HG03565 (cell line): ENCODE results near the gene TCF12.
"Not testable (repeated sequence)": the region's sequence is repeated elsewhere in the genome, so short reads cannot be mapped to it uniquely, and the experiment has no call there.

Experiments used
- ATAC-seq: cut with Tn5 transposase; IDR thresholded peaks from one replicate; pipeline ENCODE4 v1.9.1; 2021; ENCODE audit warnings: mild to moderate bottlenecking, moderate library complexity; ENCODE audit not compliant: unreplicated experiment

The TCF12 gene

DNA sequence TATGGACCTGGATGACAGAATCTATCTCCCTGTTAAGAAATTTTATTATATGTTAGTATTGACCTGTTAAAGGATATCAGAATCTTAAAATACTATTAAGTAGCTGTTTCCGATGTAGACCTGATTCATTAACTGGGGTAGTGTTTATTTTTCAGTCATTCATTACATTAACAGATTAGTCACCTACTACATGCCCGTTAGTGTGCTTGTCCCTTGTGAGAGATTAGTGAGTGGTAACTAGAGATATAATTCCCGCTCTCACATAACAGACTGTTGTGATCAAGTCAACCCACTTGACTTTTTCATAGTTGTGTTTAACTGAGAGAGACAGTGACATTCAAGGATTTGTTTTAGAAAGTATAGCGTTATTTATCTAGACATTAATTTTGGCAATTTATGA is 166.8 kb downstream of the TCF12 start:
- no peak for ATAC-seq

DNA sequence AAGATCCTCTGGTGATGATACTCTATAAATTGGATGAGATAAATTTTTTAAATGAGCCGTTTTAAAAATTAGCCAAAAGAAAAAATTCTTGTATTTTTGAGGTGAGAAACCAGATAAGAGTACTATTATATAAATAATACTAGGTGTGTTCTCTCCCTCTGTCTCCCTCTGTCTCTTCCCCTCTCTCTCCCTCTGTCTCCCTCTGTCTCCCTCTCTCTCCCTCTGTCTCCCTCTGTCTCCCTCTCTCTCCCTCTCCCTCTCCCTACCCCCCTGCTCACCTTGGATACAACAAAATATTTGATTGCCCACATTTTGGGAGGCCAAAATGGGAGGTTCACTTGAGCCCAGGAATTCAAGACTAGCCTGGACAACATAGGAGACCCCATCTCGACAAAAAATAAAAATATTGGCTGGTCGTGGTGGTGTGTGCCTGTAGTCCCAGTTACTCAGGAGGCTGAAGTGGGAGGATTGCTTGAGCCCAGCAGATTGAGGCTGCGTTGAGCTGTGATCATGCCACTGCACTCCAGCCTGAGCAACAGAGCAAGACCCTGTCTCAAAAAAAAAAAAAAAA is 168.5 kb downstream of the TCF12 start:
- ATAC-seq = no peak

DNA sequence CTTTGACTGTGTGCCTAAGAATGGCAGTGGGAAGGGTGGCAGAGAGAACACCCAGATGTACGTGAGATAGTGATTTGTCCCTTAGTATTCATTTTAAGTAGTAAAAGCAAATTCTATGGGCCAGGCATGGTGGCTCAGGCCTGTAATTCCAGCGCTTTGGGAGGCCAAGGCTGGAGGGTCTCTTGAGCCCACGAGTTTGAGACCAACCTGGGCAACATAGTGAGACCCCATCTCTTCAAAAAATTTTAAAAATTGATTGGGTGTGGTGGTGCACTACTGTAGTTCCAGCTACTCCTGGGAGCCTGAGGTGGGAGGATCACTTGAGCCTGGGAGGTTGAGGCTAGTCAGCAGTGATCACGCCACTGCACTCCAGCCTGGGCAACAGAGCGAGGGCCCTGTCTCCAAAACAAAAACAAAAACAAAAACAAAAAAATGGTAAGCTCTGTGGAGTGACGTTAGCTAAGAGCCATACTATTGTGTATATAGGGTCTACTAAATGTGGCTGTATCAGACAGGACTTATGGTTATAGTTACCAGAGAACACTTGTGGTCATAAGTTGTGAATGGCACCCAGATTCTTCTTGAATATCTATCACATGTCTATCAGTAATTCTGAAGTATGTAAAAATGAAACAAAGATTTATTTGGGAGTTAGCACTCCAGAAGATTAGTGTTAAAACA is 171.5 kb downstream of the TCF12 start:
- ATAC-seq = no peak

DNA sequence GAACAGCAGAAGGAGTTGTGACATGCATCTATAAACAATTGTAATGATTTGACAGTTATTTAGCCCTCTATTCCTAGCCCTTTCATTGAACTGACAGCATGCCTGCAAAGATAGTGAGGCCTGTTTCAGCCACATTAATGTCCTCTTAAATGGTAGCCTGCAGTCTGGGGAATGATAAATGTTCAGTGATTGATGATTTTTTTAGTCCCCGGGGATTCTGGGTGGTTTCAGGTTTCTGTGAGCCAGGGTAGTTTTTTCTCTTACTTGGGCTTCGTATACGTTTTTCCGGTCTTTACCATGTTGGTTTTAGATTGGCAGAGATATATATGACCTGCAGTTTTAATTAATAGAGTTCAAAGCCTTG is 172.0 kb downstream of the TCF12 start:
- no peak for ATAC-seq

DNA sequence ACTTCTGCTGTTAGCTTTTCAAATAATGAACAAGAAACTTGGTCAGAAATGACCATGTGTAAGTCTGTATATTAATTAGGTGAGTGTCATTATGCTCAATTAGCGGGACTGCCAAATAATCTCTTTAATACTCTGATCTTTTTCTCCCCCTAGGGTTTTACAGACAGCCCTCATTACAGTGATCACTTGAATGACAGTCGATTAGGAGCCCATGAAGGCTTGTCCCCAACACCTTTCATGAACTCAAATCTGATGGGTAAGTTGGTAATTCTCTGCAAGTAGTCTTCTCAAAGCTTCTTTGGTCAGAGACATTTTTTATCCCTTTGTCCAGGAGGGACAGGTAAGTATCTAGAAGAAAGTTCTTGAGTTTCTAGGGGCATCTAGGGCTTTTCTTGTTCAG is 173.2 kb downstream of the TCF12 start:
- ATAC-seq = no peak

DNA sequence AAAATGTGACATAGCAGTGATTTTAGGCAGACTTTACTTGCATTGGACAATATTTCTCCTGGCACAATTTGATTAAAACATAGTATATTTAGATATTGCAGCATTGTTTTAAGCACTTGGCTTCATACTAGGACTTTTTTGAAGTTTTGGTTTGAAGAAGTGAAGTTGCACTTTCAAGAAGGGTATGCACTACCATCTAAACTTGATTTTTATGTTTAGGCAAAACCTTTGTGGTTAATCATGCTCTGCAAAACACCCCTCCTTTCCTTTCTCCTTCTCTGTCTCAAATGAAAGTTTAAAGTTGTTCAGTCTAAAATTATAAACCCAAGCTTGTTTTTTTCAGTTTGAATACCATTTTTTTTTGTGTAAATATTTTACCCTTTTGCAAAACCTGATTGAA is 173.8 kb downstream of the TCF12 start:
- no peak for ATAC-seq

DNA sequence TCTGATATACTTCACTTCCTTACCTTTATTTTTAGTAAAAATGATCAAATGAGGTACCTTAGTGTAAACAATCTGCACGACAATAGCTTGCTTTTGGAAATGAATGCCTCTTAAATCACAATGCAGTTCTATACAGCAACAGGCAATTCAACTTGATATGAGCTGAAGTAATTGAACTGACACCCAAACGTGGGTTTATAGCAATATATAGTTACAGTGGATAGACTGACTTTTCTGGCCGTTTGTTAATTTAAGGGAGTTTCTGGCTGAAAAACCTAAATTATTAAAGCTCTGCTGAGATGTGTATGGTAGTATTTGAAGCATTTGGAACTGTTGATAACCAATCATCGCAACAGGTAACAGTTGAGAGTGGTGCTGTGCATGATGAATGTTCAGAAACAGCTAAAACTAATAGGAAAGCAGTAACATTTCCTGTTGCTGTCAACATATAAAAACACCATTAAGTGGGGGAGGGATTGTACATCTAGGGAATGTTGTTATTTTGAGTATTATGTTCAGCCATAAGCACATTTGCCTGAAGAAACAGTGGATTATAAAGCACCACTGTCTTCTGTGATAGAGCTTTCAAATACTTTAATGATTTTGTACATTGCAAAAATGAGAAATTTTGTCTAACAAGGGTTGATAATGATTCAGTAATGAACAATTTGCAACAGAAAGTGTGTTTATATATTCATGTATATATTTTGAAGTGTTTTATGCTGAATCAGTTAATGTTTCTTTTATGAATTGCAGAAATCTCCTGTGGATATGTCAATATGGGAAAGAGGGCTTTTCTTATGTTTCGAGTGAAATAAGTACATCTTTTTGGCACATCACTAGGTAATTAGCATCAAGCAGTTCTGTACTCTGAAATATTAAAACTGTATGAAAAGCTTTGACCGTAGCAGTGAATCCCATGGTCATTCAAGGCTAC is 176.1 kb downstream of the TCF12 start:
- ATAC-seq = no peak

DNA sequence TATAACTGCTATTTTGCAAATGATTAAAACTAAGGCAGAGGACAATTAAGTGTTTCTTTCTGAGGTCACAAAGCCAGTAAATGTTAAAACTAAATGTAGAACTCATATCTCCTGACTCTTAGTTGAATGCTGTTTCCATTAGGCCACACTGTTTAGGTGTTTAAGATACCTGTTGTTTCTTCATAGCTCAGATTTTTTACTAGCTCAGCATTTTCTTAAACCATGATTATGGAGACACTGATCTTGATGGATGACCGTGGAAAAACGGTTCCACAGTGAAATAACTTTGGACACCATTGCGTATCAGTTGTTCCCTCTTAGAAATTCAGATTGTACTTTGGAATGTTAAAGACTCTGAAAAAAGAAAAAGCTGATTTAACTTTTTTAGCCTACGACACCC is 177.5 kb downstream of the TCF12 start:
- no peak for ATAC-seq

DNA sequence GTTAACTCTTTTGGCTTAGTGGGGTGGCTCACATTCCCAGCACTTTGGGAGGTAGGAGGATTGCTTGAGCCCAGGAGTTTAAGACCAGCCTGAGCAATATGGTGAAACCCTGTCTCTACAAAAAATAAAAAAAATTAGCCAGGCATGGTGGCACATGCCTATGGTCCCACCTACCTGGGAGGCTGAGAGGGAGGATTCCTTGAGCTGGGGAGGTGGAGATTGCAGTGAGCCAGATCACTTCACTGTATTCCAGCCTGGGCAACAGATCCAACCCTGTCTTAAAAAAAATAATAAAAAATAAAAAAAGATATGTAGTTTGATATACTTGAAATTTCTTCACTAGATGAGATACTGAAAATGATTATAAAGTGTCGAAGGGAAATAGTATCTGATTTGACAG is 178.8 kb downstream of the TCF12 start:
- no peak for ATAC-seq

DNA sequence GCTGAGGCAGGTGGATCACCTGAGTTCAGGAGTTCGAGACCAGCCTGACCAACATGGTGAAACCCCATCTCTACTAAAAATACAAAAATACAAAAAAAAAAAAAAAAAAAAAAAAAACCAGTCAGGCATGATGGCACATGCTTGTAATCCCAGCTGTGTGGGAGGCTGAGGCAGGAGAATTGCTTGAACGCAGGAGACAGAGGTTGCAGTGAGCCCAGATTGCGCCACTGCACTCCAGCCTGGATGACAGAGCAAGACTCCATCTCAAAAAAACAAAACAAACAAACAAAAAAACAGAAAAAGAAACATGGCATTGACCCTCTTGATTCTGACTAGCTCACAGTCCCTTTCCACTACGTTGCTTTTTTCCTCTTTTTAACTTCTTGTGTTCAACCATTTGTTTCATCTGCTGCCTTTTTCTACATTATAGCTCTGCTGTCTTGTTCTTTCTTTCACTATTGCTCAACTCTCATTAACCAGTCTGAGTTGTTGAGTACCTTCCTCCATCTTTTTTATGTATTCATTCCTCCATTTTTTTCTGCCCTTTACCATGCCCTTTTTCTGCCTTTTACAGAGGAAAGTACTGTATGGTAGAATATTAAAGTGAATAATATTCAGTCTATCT is 179.6 kb downstream of the TCF12 start:
- not testable (repeated sequence) for ATAC-seq

DNA sequence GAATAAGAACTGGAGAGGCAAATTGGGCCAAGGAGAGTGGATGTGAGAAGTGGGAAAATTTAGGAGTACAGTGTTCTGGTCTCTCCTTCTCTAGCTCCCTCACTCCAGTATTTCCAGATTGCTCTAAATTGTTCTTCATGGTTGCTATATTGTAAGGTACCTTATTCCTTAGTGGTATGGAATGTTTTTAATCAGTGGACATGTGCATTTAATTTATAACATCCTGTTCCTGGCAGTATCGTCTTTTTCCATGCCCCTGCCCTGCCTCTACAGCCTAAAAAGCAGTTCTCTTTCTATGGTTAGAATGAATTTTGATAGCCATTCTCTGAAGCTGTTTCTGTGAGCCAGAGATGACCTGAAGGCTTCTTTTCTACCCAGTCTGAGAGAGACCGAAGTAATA is 180.5 kb downstream of the TCF12 start:
- ATAC-seq = no peak

DNA sequence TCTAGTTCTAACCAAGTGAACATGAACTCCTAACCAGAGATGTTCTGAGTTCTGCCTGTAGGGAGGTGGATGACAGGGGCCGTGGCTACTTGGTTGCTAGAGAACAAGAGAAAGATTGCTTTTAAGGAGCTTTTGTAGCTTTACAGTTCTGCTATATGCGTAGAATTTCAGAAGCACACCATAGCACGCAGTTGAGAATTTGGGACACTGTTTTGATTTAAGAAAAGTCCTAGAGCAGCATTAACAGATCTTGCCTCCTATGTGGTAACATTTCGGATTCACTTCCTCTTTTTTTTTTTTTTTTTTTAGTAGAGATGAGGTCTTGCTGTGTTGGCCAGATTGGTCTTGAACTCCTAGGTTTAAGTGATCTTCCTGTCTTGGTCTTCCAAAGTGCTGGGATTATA is 181.7 kb downstream of the TCF12 start:
- ATAC-seq = no peak

DNA sequence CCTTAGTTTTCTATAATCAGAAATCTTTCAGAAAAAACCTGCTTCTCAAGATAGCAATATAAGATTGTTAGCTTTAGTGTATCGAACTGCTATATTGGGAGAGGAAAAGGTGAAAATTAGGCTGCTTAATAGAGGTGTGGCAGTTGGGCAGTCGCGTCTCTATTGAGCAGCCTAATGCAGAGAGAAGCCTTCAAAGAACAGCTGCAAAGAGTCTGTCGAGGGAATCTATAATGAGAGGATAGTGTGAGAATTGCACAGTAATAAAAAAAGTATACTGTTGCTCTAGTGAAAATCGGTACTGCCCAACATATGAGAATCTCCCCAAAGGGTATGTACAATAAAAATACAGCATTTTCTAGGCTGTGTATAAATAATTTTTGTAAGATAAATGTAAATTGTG is 184.4 kb downstream of the TCF12 start:
- no peak for ATAC-seq

DNA sequence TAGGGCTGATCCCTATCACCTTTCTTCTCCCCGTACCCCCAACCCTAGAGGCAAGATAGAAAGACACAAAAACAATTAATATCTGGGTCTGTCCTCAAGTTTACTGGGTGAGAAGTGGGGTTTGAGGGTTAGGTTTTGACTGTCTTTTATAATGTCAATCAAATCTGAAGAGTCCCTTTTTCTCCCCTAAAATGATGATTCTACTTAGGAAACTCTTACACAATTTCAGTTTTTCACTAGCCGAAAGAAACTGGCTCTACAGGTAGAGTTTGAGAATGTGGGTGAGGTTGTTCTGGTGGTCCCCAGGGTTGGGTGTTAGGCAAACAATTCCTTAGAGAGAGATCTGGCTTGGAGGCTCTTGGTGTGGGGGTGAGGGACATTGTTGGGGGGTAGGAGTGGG is 189.9 kb downstream of the TCF12 start:
- ATAC-seq = no peak

DNA sequence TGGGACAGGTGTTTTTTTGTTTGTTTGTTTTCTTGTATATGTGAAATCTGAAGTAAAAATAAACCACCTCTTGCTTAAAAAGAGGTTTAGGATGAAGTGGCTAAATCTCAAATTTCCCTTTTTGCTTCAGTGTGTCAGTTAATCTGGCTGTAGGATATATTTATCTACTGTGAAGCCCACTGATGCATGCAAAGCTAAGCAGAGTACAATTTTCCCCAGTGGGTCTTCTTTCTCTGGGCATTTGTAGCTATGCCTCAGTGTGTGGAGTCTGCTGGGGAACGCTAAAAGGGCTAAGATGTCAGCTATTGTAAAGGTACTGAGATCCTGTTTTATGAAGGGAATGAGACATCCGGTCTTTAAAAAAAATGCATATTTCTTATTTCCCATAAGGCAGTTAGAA is 190.6 kb downstream of the TCF12 start:
- no peak for ATAC-seq

DNA sequence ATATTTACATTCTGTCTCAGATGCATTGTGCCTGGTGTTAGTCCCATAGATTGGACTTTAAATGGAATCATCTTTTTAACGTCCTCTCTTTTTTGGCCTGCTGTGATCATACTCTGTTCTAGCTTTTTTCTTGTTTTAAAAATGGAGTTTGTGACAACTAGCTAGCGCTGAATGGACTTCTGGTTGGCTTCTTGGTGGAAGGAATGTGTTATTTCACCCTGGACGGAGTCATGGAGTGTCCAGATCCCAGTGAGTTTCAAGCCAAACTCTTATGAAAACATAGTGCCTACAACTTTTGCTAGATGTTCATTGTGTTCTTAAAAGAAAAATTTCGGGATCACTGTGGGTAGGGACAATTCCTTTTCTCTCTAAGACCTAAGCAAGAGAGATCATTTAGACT is 192.6 kb downstream of the TCF12 start:
- no peak for ATAC-seq

DNA sequence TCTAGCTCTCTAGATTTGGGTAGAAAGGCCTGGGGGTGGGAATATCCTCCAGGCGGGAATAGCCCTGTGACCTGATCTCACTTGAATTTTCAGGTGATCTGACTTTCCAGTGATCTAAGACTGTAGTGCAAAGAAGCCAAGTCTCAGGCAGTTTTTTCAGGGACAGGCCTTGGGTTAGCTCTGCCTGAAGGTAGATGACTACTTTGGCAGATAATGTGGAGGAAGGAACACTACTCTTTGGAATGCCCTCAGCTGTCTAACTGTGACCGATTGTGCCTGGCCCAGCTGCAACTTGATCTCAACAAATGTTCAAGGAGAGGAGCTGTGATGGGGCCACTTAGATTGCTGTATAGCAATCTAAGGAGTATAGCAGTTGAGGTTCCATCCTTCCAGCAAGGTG is 193.7 kb downstream of the TCF12 start:
- ATAC-seq = no peak

DNA sequence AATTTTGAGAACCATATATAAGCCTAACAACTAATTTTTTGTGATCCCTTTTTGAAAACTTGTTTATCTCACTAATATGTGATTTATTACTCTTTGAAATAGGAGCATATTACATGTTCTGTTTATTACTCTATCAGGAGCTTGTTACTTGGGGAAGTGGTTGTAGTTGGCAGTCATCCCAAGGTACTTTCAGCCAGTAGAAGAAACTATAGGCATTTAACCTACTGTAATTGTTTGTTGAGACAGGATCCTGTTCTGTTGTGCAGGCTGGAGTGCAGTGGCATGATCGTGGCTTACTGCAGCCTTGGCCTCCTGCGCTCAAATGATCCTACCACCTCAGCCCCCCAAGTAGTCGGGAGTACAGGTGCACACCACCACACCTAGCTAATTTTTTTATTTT is 195.6 kb downstream of the TCF12 start:
- no peak for ATAC-seq

DNA sequence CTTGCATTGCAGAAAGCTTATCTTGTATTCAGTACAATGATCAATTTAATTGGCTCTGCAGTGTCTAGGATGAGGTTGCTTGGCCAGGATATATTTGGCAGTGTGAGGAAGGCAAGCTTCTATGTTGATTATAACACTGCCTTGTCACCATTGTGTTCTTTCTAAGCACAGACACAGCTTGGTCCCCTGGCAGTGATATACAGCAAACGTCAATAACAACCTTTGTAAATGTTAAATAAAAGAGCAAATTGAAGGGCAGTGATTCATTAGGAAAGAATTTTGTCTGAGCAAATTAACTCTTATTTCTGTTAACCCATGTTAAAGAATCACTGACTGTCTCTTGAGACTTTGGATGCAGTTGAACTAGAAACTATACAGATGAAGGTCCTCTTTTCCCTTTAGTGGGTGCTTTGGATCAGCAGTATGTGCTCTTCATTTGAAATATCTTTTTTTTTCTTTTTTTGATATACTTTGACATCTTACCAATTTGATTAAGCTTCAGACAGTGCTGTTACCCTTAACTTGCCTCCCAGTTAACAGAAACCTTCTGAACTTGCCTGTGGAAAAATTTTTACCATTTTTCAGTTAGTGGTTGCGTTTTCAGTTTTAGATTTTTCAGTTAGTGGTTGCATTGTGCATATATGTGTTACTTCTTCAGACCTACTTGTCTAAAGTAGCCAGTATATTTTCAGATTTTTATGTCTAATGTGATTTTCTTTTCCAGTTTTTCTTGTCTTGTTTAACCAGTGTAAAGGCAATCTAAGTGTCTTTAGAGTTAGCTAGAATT is 199.8 kb downstream of the TCF12 start:
- ATAC-seq = no peak

DNA sequence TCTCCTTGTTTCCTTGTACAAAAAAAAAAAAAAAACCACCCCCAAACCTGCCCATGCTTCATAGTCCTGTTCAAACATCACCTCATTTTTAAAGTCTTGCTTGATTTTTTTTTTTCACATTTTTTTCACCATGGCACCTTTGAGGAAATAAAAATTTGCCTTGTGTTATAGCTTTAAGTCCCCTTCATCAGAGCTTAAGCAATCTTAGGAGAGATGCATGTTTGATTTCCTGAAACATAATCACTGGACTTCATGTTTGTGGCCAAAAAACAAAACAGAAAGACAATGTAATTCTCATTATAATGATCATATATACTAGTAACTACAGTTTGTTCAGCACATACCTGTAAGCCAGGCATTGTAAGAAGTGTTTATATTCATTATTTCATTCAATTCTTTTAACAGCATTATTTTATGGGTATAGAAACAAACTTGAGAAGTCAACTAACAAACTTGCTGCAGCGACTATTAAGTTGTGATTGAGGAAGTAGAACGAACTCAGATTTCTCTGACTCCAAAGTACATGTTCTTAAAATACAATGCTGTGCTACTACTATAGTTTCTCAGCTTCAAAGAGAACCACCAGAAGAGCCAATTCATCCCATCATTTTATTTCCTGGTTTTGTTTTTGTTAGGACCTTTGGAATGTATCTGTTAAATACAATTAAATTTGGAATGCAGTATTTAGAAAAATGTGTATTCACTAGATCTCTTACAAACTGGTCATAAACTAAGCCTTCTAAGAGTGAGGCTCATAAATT is 203.8 kb downstream of the TCF12 start:
- no peak for ATAC-seq
